HG02798 (cell line): ENCODE measurements around the gene HPCA.

Source experiments
- ATAC-seq: cut with Tn5 transposase; IDR thresholded peaks from one replicate; pipeline ENCODE4 v1.9.1; 2021; ENCODE audit warnings: mild to moderate bottlenecking; ENCODE audit not compliant: unreplicated experiment, poor library complexity

The HPCA gene

GRCh38 chr1:32888134-32888533, 1.8 kb downstream of the HPCA start:
- ATAC-seq = no peak

GRCh38 chr1:32888677-32889420, 2.6 kb downstream of the HPCA start:
- no peak for ATAC-seq

- no peak for ATAC-seq
These were observed 3.5 kb downstream of the HPCA start for GRCh38 chr1:32889731-32890278.

- no peak for ATAC-seq
These were observed 4.4 kb downstream of the HPCA start for GRCh38 chr1:32890516-32891240.

- ATAC-seq = no peak
These were observed 4.9 kb downstream of the HPCA start for GRCh38 chr1:32891241-32891570.

- ATAC-seq = no peak
These were observed 5.3 kb downstream of the HPCA start for GRCh38 chr1:32891630-32892029.

- ATAC-seq = no peak
These were observed 6.3 kb downstream of the HPCA start for GRCh38 chr1:32892368-32893197.

GRCh38 chr1:32893198-32894018, 7.1 kb downstream of the HPCA start:
- ATAC-seq = no peak

GRCh38 chr1:32894019-32894600, 7.8 kb downstream of the HPCA start:
- no peak for ATAC-seq

- no peak for ATAC-seq
These were observed 8.4 kb downstream of the HPCA start for GRCh38 chr1:32894681-32895080.

GRCh38 chr1:32895325-32896215, 9.3 kb downstream of the HPCA start:
- no peak for ATAC-seq

GRCh38 chr1:32896451-32896850, 10.2 kb downstream of the HPCA start:
- ATAC-seq = no peak

- no peak for ATAC-seq
These were observed 11.1 kb downstream of the HPCA start for GRCh38 chr1:32897082-32898049.

GRCh38 chr1:32898056-32898455, 11.8 kb downstream of the HPCA start:
- no peak for ATAC-seq

- no peak for ATAC-seq
These were observed 12.7 kb downstream of the HPCA start for GRCh38 chr1:32898958-32899357.

GRCh38 chr1:32899586-32900296, 13.4 kb downstream of the HPCA start:
- ATAC-seq = no peak

GRCh38 chr1:32900371-32900955, 14.2 kb downstream of the HPCA start:
- ATAC-seq = no peak
